GM10248 (cell line): ENCODE data around the gene CEBPB.

ENCODE experiments used
- CTCF ChIA-PET: fragments of 300-600 bp; sonication (Branson Sonifier 250); formaldehyde crosslinking; extraction: SDS; loops from one replicate; lab custom pipeline; 2021; ENCODE audit warnings: antibody characterized with exemption; lab: Yijun Ruan, JAX
- POLR2A ChIA-PET: fragments of 350-650 bp; sonication (Branson Sonifier 250); formaldehyde crosslinking; extraction: SDS; loops from one replicate; lab custom pipeline; 2020; ENCODE audit warnings: antibody characterized with exemption; lab: Yijun Ruan, JAX
- DNase-seq: peaks from one replicate; pipeline ENCODE4 v3.0.0; 2012; ENCODE audit errors: extremely low spot score
- CTCF ChIP-seq: IDR thresholded peaks from 2 replicates; pipeline ENCODE4 v1.5.1; 2012; ENCODE audit warnings: mild to moderate bottlenecking, low read depth; ENCODE audit errors: extremely low read depth, missing control alignments, control extremely low read depth

CEBPB gene

GRCh38 chr20:50190251-50191064 is at the start of gene CEBPB:
CEBPB (plus strand) TSS chr20:50190830; CDS start chr20:50191034, 204 bp downstream.
- DNase-seq, result peak; percentile 91
- POLR2A ChIA-PET, result interaction anchor here (0.8 kb wide), 1 partner anchor 380 kb away, joined by 3 read pairs; no protein-coding TSS in a partner anchor
- peak; percentile 56 for TF ChIP-seq CTCF
- CTCF ChIA-PET, result interaction anchor here (0.7 to 17.7 kb wide), 11 partner anchors 10 to 601 kb away, joined by 3 to 243 read pairs (median 3); no protein-coding TSS in a partner anchor

GRCh38 chr20:50141018-50141675 is 49.5 kb upstream of the CEBPB start:
- DNase-seq, result no peak
- ChIA-PET POLR2A (no interaction called here), CTCF (interaction anchor here (1.0 kb wide), 1 partner anchor 20 kb away, joined by 4 read pairs; no protein-coding TSS in a partner anchor)
- no peak for TF ChIP-seq CTCF

DNA sequence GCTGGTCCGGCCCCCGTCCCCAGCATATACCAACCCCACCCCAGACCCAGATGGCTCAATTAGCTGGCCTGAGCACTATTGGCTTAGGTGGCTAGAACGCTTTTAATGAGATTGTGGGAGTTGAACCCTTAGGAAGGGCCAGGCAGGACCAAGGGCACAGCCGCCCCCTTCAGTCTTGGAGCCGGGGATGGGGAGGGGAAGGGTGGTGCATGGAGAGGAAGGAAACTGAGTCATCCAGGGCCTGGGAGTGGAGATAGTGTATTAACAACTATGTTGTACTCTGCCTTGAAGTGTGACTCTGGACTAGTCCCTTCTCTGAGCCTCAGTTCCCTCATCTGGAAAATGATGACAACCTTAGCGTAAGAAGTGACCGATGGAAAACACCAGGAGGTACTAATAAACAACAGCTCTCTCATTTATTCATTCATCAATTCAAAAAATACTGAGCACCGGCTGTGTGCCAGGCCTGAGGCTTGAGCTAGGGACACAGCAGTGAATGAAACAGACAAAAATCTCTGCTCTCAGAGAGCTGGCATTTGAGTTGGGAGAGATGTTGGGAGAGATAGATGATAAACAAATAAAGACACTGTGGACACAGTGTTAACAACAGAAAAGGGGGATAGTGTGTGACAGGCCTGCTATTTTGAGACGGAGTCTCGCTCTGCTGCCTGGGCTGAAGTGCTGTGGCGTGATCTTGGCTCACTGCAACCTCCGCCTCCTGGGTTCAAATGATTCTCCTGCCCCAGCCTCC is 48.6 kb upstream of the CEBPB start:
- CTCF ChIA-PET, result interaction anchor here (1.0 kb wide), 1 partner anchor 21 kb away, joined by 4 read pairs; no protein-coding TSS in a partner anchor
- POLR2A ChIA-PET, result no interaction called here
- DNase-seq, result no peak
- TF ChIP-seq CTCF, result no peak

DNA sequence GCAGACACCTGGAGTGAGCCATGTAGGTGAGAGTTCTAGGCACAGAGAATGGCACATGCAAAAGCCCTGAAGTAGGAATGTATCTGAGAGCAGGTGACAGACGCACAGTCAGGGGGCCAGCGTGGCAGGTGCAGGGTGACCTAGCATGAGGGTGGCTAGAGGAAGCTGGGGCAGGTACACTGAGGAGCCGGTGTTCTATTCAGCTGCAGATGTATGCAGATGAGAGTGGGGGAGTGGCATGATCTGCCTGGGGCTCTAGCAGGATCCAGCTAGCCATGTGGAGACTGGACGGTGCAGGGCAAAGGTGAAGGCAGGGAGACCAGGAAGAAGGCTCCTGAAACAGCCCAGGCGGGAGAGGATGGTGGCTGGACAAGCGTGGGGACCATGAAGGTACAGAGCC is 47.8 kb upstream of the CEBPB start:
- ChIA-PET POLR2A (no interaction called here), CTCF (no interaction called here)
- DNase-seq, result no peak

GRCh38 chr20:50144362-50144761 is 46.3 kb upstream of the CEBPB start:
- TF ChIP-seq CTCF, result no peak
- DNase-seq, result no peak
- ChIA-PET POLR2A (no interaction called here), CTCF (interaction anchor here (1.1 to 1.8 kb wide), 3 partner anchors 9 to 165 kb away, joined by 3 to 5 read pairs (median 5); partner anchors contain the start of gene PEDS1)

More for the DNA sequence above, 47.8 kb upstream of the CEBPB start:
- no peak for TF ChIP-seq CTCF

DNA sequence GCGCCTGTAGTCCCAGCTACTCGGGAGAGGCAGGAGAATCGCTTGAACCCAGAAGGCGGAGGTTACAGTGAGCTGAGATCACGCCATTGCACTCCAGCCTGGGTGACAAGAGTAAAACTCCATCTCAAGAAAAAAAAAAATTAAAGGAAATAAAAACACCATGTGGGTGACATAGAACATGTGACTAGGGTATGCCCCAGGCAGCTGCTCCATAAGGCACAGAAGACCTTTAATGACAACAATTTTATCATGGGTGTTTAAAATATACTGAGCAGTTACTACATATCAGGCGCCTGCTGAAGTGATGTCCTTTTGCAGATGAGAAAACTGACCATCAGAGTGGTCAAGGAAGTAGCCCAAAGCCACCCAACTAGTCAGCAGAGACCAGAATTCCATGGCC is 45.1 kb upstream of the CEBPB start:
- CTCF ChIA-PET, result no interaction called here
- no peak for TF ChIP-seq CTCF

More for the DNA sequence above, 45.1 kb upstream of the CEBPB start:
- no peak for DNase-seq
- POLR2A ChIA-PET, result no interaction called here
